ENCODE results near the gene OR2A7. TPM values are rescaled to one million over a fixed set of nuclear protein-coding genes. Genes with fewer than 3 reads are reported as not detected.
"Not testable (repeated sequence)": the region's sequence is repeated elsewhere in the genome, so short reads cannot be mapped to it uniquely, and the experiment has no call there.

OR2A7 gene, protein sequence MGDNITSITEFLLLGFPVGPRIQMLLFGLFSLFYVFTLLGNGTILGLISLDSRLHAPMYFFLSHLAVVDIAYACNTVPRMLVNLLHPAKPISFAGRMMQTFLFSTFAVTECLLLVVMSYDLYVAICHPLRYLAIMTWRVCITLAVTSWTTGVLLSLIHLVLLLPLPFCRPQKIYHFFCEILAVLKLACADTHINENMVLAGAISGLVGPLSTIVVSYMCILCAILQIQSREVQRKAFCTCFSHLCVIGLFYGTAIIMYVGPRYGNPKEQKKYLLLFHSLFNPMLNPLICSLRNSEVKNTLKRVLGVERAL
- 3.5 and 3.9 TPM in 2 replicates for total RNA-seq

- intact Hi-C loops (cut with micrococcal nuclease) = not testable (repeated sequence)
Measured at GRCh38 chr7:144264692-144265091, at the start of gene OR2A7. OR2A7 (minus strand) TSS chr7:144264792; CDS start chr7:144259628, 5,164 bp downstream.

DNA sequence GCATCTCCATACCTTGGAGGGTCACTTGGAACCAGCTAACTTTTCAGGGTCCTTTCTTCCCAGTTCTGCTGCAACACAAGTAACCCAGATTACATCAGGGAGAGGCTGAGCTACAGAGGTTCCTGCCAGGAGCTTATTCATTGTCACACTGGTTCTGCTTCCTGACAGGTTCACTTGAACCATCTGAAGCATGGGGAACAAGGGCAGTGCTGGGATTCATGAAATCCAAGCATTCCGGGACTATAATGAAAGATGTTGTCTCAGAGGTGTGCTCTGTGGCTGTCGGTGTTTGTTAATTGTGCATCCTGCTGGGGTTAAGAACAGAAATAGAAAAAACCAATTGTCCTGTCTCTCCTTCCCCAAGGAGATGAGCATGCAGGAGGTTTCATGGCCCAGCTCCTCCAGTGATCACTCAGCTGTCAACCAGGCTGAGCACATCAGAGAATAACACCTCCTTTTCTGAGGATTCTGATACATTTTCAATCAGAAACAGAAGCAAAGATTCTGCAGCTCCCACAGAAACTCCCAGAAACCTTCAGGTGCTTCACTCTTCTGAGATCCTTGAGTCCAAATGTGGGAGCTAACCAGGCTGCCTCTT, 47.4 kb upstream of the OR2A7 start, which contains the start of gene OR2A1:
TSS of gene OR2A1 (plus strand) at position 548 of the 598 bp plus-strand sequence. CDS start 5,706 bp downstream, outside the sequence.
- intact Hi-C loops (cut with micrococcal nuclease) = not testable (repeated sequence)

DNA sequence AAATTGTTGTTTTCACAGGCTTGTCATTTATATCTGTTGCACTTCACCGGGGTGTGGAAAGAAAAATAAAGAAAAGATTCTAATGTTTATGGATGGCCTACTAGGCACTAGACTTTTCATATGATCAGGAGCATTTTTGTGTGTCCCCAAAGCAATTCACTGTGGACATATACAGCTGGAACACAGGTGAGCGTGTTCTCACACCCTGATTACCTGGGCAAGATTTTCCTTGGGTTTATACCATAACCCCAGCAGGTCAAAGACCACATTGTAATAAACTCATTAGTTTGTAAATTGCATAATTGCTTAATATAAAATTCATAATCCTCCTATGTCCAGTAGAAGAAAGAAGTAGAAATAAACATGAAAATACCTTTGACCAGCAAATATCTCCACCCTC, 46.6 kb upstream of the OR2A7 start:
- intact Hi-C loops (cut with micrococcal nuclease) = not testable (repeated sequence)

GRCh38 chr7:144309702-144310101, 45.1 kb upstream of the OR2A7 start:
- intact Hi-C loops (cut with micrococcal nuclease) = not testable (repeated sequence)

- intact Hi-C loops (cut with micrococcal nuclease) = not testable (repeated sequence)
Measured at GRCh38 chr7:144305156-144305555, 40.6 kb upstream of the OR2A7 start.

GRCh38 chr7:144303607-144304006, 39.0 kb upstream of the OR2A7 start:
- intact Hi-C loops (cut with micrococcal nuclease) = not testable (repeated sequence)

- intact Hi-C loops (cut with micrococcal nuclease) = not testable (repeated sequence)
Measured at GRCh38 chr7:144302578-144303303, 38.1 kb upstream of the OR2A7 start.

- intact Hi-C loops (cut with micrococcal nuclease) = not testable (repeated sequence)
Measured at GRCh38 chr7:144293794-144294499, 29.4 kb upstream of the OR2A7 start.

- intact Hi-C loops (cut with micrococcal nuclease) = not testable (repeated sequence)
Measured at GRCh38 chr7:144292384-144293161, 28.0 kb upstream of the OR2A7 start.

DNA sequence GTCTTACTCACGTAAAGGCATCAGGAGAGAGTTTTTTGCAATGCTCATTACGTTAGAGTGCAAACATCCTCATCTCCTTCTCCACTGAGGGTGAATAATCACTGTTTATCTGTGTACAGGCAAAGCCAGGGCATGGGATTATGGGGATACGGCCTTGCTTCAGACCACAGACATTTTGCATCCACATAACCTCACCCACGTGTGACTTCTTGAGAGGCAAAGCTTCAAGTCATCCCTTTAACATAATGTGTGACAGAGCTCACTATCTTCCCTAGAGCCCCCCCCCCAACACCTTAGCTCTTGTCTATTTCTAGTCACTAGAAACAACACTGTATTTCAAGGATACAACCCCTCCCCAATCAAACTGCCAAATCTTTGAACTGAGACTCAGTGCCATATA, 27.0 kb upstream of the OR2A7 start:
- intact Hi-C loops (cut with micrococcal nuclease) = not testable (repeated sequence)

- intact Hi-C loops (cut with micrococcal nuclease) = not testable (repeated sequence)
Measured at GRCh38 chr7:144287171-144287784, 22.7 kb upstream of the OR2A7 start.

DNA sequence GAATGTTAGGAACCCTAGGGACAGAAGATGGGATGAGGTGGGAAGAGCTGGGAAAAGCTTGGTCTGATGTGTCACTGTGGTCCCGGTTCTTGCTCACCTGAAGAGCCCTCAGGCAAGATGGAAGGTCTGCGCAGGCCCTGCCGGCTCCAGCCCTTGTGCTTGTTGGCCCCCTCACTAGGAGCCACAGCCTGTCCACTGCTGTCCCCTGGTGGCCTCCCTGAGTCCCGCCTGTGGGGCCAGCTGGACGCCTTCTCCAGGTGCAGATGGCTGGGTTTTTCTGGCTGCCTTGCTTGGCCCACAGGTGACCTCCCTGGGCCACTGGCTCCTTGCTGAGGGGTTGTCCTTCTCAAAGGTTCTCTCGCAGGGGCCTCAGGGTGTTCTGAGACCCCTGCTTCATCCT, 19.1 kb upstream of the OR2A7 start:
- intact Hi-C loops (cut with micrococcal nuclease) = not testable (repeated sequence)

GRCh38 chr7:144282490-144282889, 17.9 kb upstream of the OR2A7 start:
- intact Hi-C loops (cut with micrococcal nuclease) = not testable (repeated sequence)

DNA sequence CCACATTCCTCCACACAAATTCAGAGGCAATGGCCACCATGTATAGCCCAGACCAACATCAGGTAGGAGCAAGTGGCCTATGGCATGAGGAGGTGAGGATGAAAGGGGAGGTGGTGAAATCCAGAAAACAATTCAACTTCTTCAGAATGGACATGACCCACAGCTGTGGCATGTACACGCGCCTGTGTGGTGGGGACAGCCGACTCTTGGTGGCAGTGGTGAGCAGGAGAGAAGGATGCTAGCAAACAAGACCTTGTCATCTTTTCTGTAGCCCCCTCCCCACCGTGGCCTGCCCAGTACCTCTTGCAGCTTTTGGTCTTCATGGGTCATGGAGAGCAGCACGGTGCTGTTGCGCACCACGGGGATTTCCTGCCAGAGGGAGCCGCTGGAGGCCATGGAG, 17.4 kb upstream of the OR2A7 start:
- intact Hi-C loops (cut with micrococcal nuclease) = not testable (repeated sequence)

DNA sequence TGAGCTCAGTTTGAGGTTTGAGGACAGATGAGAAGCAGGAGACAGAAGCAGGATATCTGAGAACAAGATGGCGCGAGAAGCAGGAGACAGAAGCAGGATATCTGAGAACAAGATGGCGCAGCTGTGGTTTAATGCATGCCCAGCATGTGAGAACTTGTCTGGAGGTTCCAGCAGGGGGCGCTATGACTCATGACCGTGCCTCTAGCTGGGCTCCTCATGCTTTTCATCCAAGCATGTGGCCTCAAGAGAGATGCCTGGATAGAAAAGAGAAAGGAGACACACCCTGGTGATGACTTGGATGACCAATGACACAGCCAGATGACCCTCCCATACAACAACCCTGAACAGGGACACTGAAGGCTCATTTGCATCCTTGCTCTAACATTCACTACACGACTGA, 15.4 kb upstream of the OR2A7 start:
- intact Hi-C loops (cut with micrococcal nuclease) = not testable (repeated sequence)

DNA sequence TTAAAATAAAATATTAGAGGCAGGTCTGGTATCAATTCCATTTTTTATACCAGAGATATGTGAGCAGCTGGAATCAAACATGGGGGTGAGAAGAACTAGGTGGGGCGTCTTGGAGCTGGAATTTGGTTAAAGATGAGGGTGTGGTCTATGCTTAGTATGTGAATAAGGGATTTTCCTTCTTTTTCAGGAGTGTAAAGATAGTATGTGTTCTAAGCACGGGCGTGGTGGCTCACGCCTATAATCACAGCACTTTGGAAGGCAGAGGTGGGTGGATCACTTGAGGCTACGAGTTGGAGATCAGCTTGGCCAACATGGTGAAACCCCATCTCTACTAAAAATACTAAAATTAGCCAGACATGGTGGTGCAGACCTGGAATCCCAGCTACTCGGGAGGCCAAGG, 10.7 kb upstream of the OR2A7 start:
- intact Hi-C loops (cut with micrococcal nuclease) = not testable (repeated sequence)

GRCh38 chr7:144269188-144269587, 4.6 kb upstream of the OR2A7 start, which contains the start of gene CTAGE8:
CTAGE8 (minus strand) TSS chr7:144269288; CDS start chr7:144269250, 38 bp downstream.
- intact Hi-C loops (cut with micrococcal nuclease) = not testable (repeated sequence)

- intact Hi-C loops (cut with micrococcal nuclease) = not testable (repeated sequence)
Measured at GRCh38 chr7:144262128-144262527, 2.5 kb downstream of the OR2A7 start.

- intact Hi-C loops (cut with micrococcal nuclease) = not testable (repeated sequence)
Measured at GRCh38 chr7:144259067-144259466, 5.5 kb downstream of the OR2A7 start.

DNA sequence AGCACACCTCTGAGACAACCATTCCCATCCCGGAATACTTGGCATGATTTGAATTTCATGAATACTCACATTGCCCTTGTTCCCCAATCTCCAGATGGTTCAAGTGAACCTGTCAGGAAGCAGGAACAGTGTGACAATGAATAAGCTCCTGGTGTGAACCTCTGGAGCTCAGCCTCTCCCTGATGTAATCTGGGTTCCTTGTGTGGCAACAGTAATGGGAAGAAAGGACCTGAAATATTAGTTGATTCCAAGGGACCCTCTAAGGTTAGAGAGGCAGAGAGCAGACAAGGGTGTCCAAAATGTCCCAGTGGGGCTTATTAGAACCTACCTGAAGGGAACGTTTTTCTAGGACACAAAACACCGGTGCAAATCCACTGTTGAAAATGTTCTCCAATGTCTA, 8.5 kb downstream of the OR2A7 start:
- intact Hi-C loops (cut with micrococcal nuclease) = no loop called here
